Measurements from ENCODE around the gene TRRAP. TPM values are rescaled to one million over a fixed set of nuclear protein-coding genes. Genes with fewer than 3 reads are reported as not detected.

The TRRAP gene
- total and polyA plus RNA-seq, 4 donors = 8.3 to 43.1 (median 20.9) TPM

DNA sequence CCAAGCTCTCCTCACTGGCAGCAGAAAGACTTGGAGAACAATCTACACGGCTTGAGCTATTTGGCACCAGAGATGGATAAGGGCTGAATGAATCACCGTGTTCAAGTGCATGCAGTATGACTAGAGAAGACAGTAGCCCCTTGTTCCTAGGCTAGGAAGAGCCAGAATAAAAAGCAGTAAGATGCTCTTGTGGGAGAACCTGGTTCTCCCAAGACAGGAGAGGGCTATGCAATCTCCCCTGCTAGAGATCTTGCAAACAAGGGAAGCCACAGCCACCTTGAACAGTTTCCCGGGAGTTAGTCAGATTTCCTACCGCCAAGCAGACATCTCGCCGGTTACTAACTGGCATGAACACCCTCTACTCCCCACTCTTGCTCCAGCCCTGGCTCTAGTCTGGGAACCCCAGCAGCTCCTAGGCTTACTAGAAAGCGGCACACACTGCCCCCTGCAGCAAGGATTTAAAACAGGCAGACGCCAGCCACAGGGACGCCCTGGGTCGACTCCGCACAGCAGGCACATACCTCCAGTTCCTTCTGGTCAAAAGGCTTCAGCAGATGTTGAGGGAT, 158.3 kb downstream of the TRRAP start:
- WGBS, 2 donors = 79 to 89% methylated on average over 11 of the region's 11 CpGs
- TF ChIP-seq, protein P1, sequence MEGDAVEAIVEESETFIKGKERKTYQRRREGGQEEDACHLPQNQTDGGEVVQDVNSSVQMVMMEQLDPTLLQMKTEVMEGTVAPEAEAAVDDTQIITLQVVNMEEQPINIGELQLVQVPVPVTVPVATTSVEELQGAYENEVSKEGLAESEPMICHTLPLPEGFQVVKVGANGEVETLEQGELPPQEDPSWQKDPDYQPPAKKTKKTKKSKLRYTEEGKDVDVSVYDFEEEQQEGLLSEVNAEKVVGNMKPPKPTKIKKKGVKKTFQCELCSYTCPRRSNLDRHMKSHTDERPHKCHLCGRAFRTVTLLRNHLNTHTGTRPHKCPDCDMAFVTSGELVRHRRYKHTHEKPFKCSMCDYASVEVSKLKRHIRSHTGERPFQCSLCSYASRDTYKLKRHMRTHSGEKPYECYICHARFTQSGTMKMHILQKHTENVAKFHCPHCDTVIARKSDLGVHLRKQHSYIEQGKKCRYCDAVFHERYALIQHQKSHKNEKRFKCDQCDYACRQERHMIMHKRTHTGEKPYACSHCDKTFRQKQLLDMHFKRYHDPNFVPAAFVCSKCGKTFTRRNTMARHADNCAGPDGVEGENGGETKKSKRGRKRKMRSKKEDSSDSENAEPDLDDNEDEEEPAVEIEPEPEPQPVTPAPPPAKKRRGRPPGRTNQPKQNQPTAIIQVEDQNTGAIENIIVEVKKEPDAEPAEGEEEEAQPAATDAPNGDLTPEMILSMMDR (IDR thresholded peaks at IDR 0.05; ENCODE audit: control extremely low read depth, extremely low read depth) = no peak
- Histone ChIP-seq H3K27ac (ENCODE audit: low read depth in 1 of 2, low read length in 1 of 2) (no peak overlapping the region), H3K9me3 (ENCODE audit: control insufficient read depth in 4 of 4, insufficient read depth in 3 of 4, low read length in 3 of 4) (no peaks in the 10 kb centered on the region), H3K4me3 (no peak overlapping the region), H3K4me1 (ENCODE audit: control insufficient read depth in 5 of 5, insufficient read depth in 5 of 5, low read length in 5 of 5) (no peaks in the 10 kb centered on the region), H3K36me3 (ENCODE audit: control insufficient read depth in 4 of 4, insufficient read depth in 4 of 4, low read length in 4 of 4) (peaks cover 27 to 75% (median 39%) of the 10 kb centered on the region in 4 donors), H3K27me3 (ENCODE audit: control insufficient read depth in 3 of 3, insufficient read depth in 3 of 3, low read length in 2 of 3) (no peaks in the 10 kb centered on the region), H3K9ac (ENCODE audit: insufficient read depth in 1 of 2, low read length in 2 of 2) (no peak overlapping the region)
- no peak for ATAC-seq (ENCODE audit: insufficient read depth, low FRiP score)
- no peak for DNase-seq

- Histone ChIP-seq H3K9me3 (ENCODE audit: control insufficient read depth in 4 of 4, insufficient read depth in 3 of 4, low read length in 3 of 4) (no peaks in the 10 kb centered on the region), H3K4me1 (ENCODE audit: control insufficient read depth in 5 of 5, insufficient read depth in 5 of 5, low read length in 5 of 5) (no peaks in the 10 kb centered on the region), H3K9ac (ENCODE audit: insufficient read depth in 1 of 2, low read length in 2 of 2) (no peak overlapping the region), H3K4me3 (no peak overlapping the region), H3K27ac (ENCODE audit: low read depth in 1 of 2, low read length in 1 of 2) (no peak overlapping the region), H3K27me3 (ENCODE audit: control insufficient read depth in 3 of 3, insufficient read depth in 3 of 3, low read length in 2 of 3) (no peaks in the 10 kb centered on the region), H3K36me3 (ENCODE audit: control insufficient read depth in 4 of 4, insufficient read depth in 4 of 4, low read length in 4 of 4) (peaks cover 26 to 75% (median 38%) of the 10 kb centered on the region in 4 donors)
- DNase-seq (no peak), ATAC-seq (ENCODE audit: insufficient read depth, low FRiP score) (no peak)
- 97% methylated on average over 16 of the region's 16 CpGs for WGBS, 2 donors
- TF ChIP-seq, protein P1 (IDR thresholded peaks at IDR 0.05; ENCODE audit: control extremely low read depth, extremely low read depth) = no peak
Observed at GRCh38 chr7:99037327-99037940, 159.1 kb downstream of the TRRAP start.

- H3K4me3 ChIP-seq = no peak overlapping the region
- H3K9me3 ChIP-seq (ENCODE audit: control insufficient read depth in 4 of 4, insufficient read depth in 3 of 4, low read length in 3 of 4) = no peaks in the 10 kb centered on the region
- H3K9ac ChIP-seq (ENCODE audit: insufficient read depth in 1 of 2, low read length in 2 of 2) = no peak overlapping the region
- H3K4me1 ChIP-seq (ENCODE audit: control insufficient read depth in 5 of 5, insufficient read depth in 5 of 5, low read length in 5 of 5) = no peaks in the 10 kb centered on the region
- 95 to 96% methylated on average over 25 of the region's 25 CpGs for WGBS, 2 donors
- peaks cover 28 to 70% (median 39%) of the 10 kb centered on the region in 4 donors for H3K36me3 ChIP-seq (ENCODE audit: control insufficient read depth in 4 of 4, insufficient read depth in 4 of 4, low read length in 4 of 4)
- H3K27ac ChIP-seq (ENCODE audit: low read depth in 1 of 2, low read length in 1 of 2) = no peak overlapping the region
- no peak for DNase-seq
- H3K27me3 ChIP-seq (ENCODE audit: control insufficient read depth in 3 of 3, insufficient read depth in 3 of 3, low read length in 2 of 3) = no peaks in the 10 kb centered on the region
- TF ChIP-seq, protein P1 (IDR thresholded peaks at IDR 0.05; ENCODE audit: control extremely low read depth, extremely low read depth) = no peak
- no peak for ATAC-seq (ENCODE audit: insufficient read depth, low FRiP score)
Observed at GRCh38 chr7:99038086-99038855, 159.9 kb downstream of the TRRAP start.
